Measurements from ENCODE around the gene GABBR1. TPM values are rescaled to one million over a fixed set of nuclear protein-coding genes. Genes with fewer than 3 reads are reported as not detected.

GABBR1 gene
- total RNA-seq, 4 donors from 2014 or later: 11.5 to 40.4 (median 30.5) TPM

DNA sequence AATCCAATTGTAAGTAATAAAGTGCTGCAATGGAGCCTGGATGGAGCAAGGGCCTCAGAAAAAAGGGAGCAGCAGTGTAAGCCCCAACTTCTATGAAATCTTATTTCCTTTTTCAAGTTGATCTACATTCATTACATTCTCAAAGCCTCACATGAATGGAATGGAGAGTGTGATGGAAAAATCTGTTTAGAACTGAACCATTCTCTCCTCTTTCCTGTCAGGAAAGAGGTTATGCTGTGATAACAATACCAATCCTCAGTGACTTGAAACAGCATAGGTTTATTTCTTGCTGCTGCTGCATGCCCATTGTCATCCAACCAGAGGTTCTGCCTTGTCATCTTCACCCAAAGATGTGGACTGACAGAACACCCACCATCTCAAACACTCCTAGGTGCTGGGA lies 56.9 kb downstream of the GABBR1 start:
- H3K4me1 ChIP-seq: no peaks in the 10 kb centered on the region
- intact Hi-C loops (cut with DNase I; ENCODE audit: low total_unique reads): no loop called here
- no peak overlapping the region for H3K27ac ChIP-seq
- no peaks in the 10 kb centered on the region for H3K36me3 ChIP-seq
- H3K27me3 ChIP-seq: no peaks in the 10 kb centered on the region
- no peak for DNase-seq
- H3K4me3 ChIP-seq: no peak overlapping the region
- no peaks in the 10 kb centered on the region for H3K9me3 ChIP-seq
- in situ Hi-C loops (cut with MboI; ENCODE audit: low pct_ligation_motif_present in 1 of 4, low pct_unique_long_range_greater_than_20kb in 1 of 4, low sequenced_read_pairs in 3 of 4): loop anchor here in 3 of 4 donors (25.0 kb wide), 1 partner anchor 889 kb away; no protein-coding TSS in a partner anchor
- no peak for TF ChIP-seq POLR2AphosphoS5 (IDR thresholded peaks at IDR 0.05)
- TF ChIP-seq CTCF (IDR thresholded peaks at IDR 0.05): no peak
- no peak for TF ChIP-seq EP300 (IDR thresholded peaks at IDR 0.05; ENCODE audit: low read depth)
- no peak for TF ChIP-seq POLR2A (IDR thresholded peaks at IDR 0.05)

DNA sequence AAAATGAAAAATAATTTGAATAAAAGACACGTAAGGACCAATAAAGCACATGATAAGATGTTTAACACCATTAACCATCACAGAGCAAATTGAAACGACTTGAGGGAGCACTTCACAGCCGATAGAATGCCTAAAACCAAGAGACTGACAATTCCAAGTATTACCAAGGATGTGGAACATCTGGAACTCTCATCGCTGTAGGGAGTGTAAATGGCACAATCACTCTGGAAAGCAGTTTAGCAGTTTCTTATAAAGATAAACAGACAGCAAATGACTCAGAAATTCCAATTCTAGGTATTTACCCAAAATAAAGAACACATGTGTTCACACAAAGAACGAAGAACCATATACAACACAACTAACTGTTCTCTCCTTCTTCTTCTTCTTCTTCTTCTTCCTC lies 65.0 kb downstream of the GABBR1 start:
- H3K27ac ChIP-seq: no peak overlapping the region
- H3K36me3 ChIP-seq: no peaks in the 10 kb centered on the region
- H3K9me3 ChIP-seq: no peaks in the 10 kb centered on the region
- DNase-seq: no peak
- in situ Hi-C loops (cut with MboI; ENCODE audit: low pct_ligation_motif_present in 1 of 4, low pct_unique_long_range_greater_than_20kb in 1 of 4, low sequenced_read_pairs in 3 of 4) (no loop called here), intact Hi-C loops (cut with DNase I; ENCODE audit: low total_unique reads) (no loop called here)
- WGBS, 2 donors (ENCODE audit: low coverage in 1 of 2): 60 to 62% methylated on average over 5 of the region's 5 CpGs
- no peak for TF ChIP-seq EP300 (IDR thresholded peaks at IDR 0.05; ENCODE audit: low read depth)
- peaks cover 23% of the 10 kb centered on the region for H3K27me3 ChIP-seq
- H3K4me1 ChIP-seq: no peaks in the 10 kb centered on the region
- no peak overlapping the region for H3K4me3 ChIP-seq

DNA sequence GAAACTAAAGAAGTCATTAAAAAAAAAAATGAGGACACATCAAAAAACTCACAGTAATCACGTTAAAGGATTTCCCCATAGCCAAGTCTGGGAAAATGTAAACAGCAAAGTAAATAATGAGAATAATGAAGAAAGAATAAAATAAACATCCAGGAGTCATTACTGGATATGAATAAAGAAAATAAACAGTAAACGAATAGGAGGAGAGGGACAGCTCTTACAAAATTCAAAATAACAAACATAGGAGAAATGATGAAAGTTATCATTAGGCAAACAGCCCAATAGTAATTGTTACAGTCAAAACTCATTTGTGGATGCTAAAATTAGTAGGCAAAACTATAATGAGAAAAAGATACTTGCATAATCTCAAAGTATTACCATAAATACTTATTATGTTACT lies 65.4 kb downstream of the GABBR1 start:
- no peak for DNase-seq
- H3K27me3 ChIP-seq: peaks cover 23% of the 10 kb centered on the region
- H3K9me3 ChIP-seq: no peaks in the 10 kb centered on the region
- intact Hi-C loops (cut with DNase I; ENCODE audit: low total_unique reads) (no loop called here), in situ Hi-C loops (cut with MboI; ENCODE audit: low pct_ligation_motif_present in 1 of 4, low pct_unique_long_range_greater_than_20kb in 1 of 4, low sequenced_read_pairs in 3 of 4) (no loop called here)
- TF ChIP-seq EP300 (IDR thresholded peaks at IDR 0.05; ENCODE audit: low read depth): no peak
- no peak for TF ChIP-seq POLR2A (IDR thresholded peaks at IDR 0.05)
- no peak for TF ChIP-seq POLR2AphosphoS5 (IDR thresholded peaks at IDR 0.05)
- no peak for TF ChIP-seq CTCF (IDR thresholded peaks at IDR 0.05)
- H3K36me3 ChIP-seq: no peaks in the 10 kb centered on the region
- 32 to 37% methylated on average over 2 of the region's 2 CpGs for WGBS, 2 donors (ENCODE audit: low coverage in 1 of 2)
- no peak overlapping the region for H3K27ac ChIP-seq
- no peaks in the 10 kb centered on the region for H3K4me1 ChIP-seq
- H3K4me3 ChIP-seq: no peak overlapping the region

- Histone ChIP-seq H3K4me3 (no peak overlapping the region), H3K27ac (no peak overlapping the region), H3K4me1 (no peaks in the 10 kb centered on the region), H3K36me3 (no peaks in the 10 kb centered on the region), H3K27me3 (peaks cover 28% of the 10 kb centered on the region), H3K9me3 (no peaks in the 10 kb centered on the region)
- intact Hi-C loops (cut with DNase I; ENCODE audit: low total_unique reads) (no loop called here), in situ Hi-C loops (cut with MboI; ENCODE audit: low pct_ligation_motif_present in 1 of 4, low pct_unique_long_range_greater_than_20kb in 1 of 4, low sequenced_read_pairs in 3 of 4) (no loop called here)
- no peak for DNase-seq
- 62 to 69% methylated on average over 5 of the region's 5 CpGs for WGBS, 2 donors (ENCODE audit: low coverage in 1 of 2)
- no peak for TF ChIP-seq POLR2AphosphoS5 (IDR thresholded peaks at IDR 0.05)
- no peak for TF ChIP-seq CTCF (IDR thresholded peaks at IDR 0.05)
- no peak for TF ChIP-seq EP300 (IDR thresholded peaks at IDR 0.05; ENCODE audit: low read depth)
- TF ChIP-seq POLR2A (IDR thresholded peaks at IDR 0.05): no peak
Measured at GRCh38 chr6:29566856-29567255, 66.1 kb downstream of the GABBR1 start.

GRCh38 chr6:29564875-29565274 lies 68.1 kb downstream of the GABBR1 start:
- Histone ChIP-seq H3K4me3 (no peak overlapping the region), H3K9me3 (no peaks in the 10 kb centered on the region), H3K4me1 (no peaks in the 10 kb centered on the region), H3K36me3 (no peaks in the 10 kb centered on the region), H3K27ac (no peak overlapping the region), H3K27me3 (peaks cover 28% of the 10 kb centered on the region)
- in situ Hi-C loops (cut with MboI; ENCODE audit: low pct_ligation_motif_present in 1 of 4, low pct_unique_long_range_greater_than_20kb in 1 of 4, low sequenced_read_pairs in 3 of 4) (no loop called here), intact Hi-C loops (cut with DNase I; ENCODE audit: low total_unique reads) (no loop called here)
- TF ChIP-seq CTCF (IDR thresholded peaks at IDR 0.05): no peak
- no peak for TF ChIP-seq POLR2A (IDR thresholded peaks at IDR 0.05)
- TF ChIP-seq POLR2AphosphoS5 (IDR thresholded peaks at IDR 0.05): no peak
- no peak for TF ChIP-seq EP300 (IDR thresholded peaks at IDR 0.05; ENCODE audit: low read depth)
- DNase-seq: no peak
